ENCODE data around the gene NDFIP1.
"Not testable (repeated sequence)": the region's sequence is repeated elsewhere in the genome, so short reads cannot be mapped to it uniquely, and the experiment has no call there.

Gene NDFIP1

DNA sequence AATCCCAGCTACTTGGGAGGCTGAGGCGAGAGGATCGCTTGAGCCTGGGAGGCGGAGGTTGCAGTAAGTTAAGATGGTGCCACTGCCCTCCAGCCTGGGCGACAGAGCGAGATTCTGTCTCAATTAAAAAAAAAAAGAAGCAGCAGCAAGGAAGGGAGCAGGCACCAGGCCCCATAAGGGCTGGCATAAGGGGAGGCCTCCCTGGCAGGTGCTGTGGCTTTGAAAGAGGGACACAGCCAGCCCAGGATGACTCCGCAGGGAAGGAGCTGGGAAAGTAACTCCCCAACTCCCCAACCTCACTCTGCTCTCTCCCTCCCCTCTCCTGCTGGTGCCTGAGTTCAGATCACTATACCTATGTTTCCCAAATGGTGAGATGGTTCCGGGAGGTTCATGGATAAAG lies 70.1 kb downstream of the NDFIP1 start:
- no peak for DNase-seq (ENCODE audit: low read depth, low spot score)
- H3K4me3 ChIP-seq (ENCODE audit: low read length) = no peak overlapping the region

DNA sequence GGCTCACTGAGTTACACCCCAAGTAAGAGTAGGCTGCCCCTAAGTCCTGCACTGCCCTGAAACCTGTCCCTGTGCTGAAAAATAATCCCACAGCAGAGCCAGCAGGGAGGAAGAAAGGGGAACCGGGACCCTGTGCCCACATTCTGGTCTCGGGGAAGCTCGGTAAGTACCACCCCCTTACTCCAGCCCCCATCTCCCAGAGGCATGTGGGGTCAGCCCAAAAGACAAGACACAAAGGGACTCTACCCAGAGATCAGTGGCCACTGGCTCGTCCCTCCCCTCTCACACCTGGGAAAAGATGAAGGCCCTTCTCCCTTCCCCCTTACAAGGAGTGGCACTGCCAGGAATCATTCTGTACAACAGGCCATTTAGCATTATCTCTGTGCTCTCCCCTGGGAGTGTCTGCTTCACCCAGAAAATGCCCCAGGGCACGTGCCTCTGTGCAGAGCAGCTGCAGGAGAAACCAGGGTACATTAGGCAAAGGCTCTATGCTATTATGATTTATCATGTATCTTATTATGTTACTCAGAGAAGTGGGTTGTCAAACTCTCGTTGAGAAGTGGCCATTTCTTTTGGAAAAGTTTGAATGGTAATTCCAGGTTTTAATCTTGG lies 71.3 kb downstream of the NDFIP1 start:
- H3K4me3 ChIP-seq (ENCODE audit: low read length) = no peak overlapping the region
- DNase-seq (ENCODE audit: low read depth, low spot score) = no peak

DNA sequence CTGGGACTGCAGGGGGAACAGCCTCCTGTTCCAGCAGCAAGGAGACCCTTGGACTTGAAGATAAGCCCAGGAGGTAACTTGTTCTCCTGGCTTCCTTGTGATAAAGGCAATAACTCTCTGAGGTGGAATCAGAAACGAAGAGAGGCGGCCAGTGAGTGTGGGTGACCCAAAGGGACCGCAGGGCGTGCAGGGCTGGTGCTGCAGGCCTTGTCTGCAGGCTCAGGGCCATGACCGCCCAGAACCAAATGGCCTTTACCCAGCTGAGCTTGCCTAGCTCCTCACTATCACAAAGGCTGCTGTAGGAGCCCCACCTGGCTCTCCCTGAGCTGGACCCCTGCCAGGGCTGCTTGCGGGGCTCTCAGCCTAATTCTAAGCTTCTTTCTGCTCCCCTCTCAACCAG lies 72.5 kb downstream of the NDFIP1 start:
- no peak overlapping the region for H3K4me3 ChIP-seq (ENCODE audit: low read length)
- no peak for DNase-seq (ENCODE audit: low read depth, low spot score)

DNA sequence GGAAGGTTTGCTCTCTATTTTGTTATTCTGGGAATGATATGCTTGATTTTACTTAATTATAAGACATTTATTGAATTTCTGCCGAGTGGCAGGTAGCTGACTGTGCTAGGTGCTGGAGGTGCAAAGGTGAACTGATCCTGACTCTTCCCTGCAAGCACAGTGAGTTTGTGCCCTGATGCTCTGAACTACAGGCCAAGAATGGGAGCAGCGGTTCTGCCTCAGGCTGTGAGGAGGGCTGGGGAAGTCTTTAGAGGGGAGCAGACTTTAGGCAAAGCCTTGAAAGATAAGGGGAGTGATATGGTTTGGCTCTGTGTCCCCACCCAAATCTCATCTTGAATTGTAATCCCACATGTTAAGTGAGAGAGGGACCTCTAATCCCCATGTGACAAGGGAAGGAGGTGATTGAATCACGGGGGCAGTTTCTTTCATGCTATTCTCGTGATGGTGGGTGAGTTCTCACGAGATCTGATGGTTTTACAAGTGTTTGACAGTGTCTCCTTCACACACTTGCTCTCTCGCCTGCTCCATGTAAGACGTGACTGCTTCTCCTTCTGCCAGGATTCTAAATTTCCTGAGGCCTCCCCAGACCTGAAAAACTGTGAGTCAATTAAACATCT lies 73.1 kb downstream of the NDFIP1 start:
- DNase-seq (ENCODE audit: low read depth, low spot score) = no peak
- H3K4me3 ChIP-seq (ENCODE audit: low read length) = no peak overlapping the region

DNA sequence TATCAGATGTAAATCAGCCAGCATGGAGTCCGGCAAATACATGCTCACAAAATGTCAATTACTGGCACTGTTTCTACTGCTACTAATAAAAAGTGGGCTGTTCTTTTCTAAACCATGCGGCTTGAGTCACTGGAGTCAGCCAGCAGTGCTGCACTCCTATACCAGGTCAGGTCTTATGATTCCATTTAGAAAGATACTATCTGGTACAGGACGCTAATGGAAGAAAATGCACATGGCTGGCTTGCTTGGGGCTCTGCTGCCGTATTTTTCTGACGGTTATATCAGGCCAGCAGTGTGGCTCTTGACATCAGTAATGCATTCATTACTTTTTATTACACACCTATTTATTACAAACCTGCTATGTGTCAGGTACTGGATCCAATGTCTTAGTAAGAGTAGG lies 74.3 kb downstream of the NDFIP1 start:
- no peak for DNase-seq (ENCODE audit: low read depth, low spot score)
- no peak overlapping the region for H3K4me3 ChIP-seq (ENCODE audit: low read length)

DNA sequence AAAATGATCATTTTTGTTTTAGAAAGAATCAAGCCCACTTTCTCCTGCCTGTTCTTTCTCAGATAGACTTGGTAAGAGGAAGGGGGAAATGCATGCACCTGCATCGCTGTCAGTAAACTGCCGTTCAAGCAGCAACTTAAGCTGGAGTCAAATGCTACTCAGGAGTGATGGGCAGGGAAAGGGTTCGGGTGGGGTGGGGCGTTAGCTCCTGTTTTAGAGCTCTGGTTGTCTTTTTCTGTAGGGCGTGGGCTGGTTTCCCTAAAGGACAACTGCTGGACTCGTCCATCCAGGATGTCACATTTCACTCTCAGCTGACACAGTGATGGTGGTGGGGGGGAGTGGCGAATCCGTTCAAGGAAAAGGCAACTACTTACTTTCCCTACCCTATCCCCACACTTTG lies 75.0 kb downstream of the NDFIP1 start:
- no peak for DNase-seq (ENCODE audit: low read depth, low spot score)
- no peak overlapping the region for H3K4me3 ChIP-seq (ENCODE audit: low read length)

DNA sequence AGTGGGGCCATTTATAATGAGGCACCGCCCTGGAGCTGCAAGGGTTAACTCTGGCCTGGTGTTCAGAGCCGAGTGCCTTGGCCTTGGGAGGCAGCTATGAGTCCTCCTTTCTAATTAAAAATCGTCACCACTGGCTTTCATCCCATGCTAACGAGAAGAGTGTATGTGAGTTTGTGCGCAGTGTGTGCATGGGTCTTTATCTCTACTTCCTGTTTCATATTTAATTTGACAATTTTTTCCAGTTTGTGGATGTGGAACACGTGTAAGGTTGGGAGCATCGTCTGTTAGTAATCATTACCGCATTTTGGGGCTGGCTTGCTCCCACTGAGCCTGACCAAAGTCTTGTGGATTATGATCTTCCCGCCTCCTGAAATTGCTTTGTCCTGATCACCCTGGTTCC lies 76.4 kb downstream of the NDFIP1 start:
- H3K4me3 ChIP-seq (ENCODE audit: low read length) = no peak overlapping the region
- no peak for DNase-seq (ENCODE audit: low read depth, low spot score)

DNA sequence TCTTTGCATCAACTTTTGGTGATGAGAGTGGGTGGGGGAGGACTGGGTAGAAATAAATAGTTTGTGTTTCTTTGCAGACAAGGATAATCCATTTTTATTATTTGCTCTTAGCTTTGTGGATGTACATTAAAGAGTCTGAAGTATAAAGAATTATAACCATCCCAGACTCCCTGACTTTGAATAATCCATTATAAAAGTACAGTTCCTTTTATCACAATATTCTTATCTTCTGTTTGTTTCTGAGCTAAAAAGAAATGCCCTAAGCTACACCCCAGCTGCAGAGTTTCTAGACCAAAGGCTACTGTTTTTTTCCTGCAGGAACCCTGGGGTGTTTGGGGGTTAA lies 77.9 kb downstream of the NDFIP1 start:
- H3K4me3 ChIP-seq (ENCODE audit: low read length) = no peak overlapping the region
- DNase-seq (ENCODE audit: low read depth, low spot score) = no peak

DNA sequence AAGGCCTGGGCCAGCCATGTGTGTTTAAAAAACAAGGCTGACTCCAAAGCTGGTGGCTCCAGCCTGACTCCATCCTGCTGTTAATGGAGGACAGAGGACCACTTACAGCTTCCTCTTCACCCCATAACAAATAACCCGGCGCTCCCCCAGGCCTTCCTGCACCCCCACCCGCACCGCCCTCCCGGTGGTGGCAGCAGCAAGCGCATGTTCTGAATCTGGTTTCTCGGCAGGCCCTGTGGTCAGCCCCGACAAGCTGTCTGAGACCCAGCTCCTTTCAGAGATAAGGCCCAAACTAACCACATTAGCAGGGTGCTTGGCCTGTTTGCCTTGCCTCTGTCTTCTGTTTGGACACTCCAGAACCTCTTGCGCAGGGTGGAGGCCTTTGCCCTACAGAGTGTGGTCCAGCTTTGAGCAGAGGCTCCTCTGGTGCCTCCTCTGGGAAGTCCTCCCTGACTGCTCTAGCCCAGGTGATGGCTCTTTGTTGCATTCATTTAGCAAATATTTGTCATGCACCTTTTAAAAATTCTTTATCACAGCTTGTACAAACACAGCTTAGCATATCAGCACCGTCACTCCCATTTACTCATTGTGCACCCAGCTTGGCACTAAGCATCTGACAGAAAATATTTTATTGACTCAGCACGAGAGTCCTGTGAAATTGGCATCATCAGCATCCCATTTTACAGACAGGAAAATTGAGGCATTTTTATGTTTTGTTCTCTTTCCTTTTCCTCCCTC lies 78.4 kb downstream of the NDFIP1 start:
- H3K4me3 ChIP-seq (ENCODE audit: low read length) = no peak overlapping the region
- no peak for DNase-seq (ENCODE audit: low read depth, low spot score)

DNA sequence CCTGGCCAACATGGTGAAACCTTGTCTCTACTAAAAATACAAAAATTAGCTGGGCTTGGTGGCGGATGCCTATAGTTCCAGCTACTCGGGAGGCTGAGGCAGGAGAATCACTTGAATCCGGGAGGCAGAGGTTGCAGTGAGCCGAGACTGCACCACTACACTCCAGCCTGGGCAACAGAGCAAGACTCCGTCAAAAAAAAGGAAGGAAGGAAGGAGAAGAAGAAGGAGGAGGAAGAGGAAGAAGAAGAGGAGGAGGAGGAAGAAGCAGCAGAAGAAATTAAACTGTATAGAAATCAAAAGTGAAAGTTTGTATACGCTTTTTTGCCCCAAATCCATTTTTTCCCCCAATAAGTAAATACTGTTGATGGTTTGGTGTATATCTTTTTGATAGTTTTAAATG lies 80.1 kb downstream of the NDFIP1 start:
- not testable (repeated sequence) for DNase-seq (ENCODE audit: low read depth, low spot score); H3K4me3 ChIP-seq (ENCODE audit: low read length)

DNA sequence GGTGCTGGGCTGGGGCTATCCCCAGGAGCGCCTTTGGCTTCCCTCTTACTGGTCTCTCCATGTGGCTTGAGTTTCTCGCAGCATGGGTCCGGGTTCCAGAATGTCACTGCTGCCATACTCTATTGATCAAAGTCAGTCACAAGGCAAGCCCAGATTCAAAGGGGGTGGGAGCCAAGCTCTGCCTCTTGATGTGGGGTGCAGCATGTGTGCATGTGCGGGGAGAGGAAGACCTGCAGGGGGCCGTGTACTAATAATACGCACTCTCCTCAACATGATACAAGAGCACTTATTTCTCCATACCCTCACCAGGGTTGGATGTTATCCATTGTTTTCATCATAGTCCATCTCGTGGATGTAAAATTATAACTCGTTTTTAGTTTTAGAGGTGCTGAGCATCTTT lies 81.2 kb downstream of the NDFIP1 start:
- peak; percentile 54 for DNase-seq (ENCODE audit: low read depth, low spot score)
- no peak overlapping the region for H3K4me3 ChIP-seq (ENCODE audit: low read length)

DNA sequence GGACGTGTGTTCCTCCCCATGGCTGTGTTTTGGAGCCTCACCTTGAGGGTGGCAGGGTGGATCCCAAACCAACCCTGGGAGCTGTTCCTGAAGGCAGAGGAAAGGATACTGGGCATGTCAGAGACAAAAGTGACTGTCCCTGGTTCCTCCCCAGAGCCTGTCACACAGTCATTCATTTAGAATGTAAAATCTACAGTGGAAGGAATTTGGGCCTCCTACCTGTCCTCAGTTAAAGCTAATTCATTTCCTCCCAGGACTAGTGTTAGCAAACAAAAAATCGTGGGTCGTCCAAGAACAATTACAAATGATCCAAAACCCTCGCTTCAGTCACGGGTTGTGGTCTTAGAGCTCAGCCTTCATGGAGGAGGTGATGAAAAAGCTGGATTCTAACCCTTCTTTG lies 83.2 kb downstream of the NDFIP1 start:
- no peak for DNase-seq (ENCODE audit: low read depth, low spot score)
- H3K4me3 ChIP-seq (ENCODE audit: low read length) = no peak overlapping the region

DNA sequence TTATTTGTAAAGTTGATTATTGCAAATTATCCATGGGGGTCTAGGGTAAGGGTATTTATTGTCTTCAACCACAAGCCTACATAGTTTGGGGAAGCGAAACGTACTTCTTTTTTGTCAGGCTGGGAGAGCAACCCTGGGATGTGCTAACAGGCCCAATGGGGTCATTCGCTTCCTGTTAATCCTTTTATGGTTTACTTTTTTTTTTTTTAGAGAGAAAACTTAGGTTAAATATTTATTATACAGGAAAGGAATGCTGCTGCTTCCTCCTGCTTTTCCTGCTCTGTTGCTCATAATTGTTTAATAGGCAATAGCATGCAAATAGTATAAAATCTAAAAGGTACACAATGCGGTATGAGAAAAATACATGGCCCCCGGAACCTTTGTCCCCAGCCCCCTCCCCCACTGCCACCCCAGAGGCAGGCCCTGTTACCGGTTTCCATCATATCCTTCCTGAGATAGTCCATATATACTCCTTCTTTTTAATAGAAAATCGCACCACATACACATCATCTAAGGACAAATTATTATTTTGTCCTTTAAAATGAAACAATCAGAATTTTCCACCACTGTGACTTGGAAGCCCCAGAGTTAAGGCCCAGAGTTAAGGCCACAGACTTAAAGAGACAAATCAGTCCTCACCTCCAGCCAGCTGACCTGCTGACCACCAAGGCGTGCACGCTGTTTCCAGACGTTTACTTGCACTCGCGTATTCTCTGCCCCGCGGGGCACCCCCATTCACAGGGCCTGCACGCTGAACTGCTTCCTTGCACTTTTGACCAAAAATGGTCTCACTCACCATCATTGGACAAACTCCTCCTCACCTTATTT lies 83.9 kb downstream of the NDFIP1 start:
- DNase-seq (ENCODE audit: low read depth, low spot score) = no peak
- H3K4me3 ChIP-seq (ENCODE audit: low read length) = no peak overlapping the region

DNA sequence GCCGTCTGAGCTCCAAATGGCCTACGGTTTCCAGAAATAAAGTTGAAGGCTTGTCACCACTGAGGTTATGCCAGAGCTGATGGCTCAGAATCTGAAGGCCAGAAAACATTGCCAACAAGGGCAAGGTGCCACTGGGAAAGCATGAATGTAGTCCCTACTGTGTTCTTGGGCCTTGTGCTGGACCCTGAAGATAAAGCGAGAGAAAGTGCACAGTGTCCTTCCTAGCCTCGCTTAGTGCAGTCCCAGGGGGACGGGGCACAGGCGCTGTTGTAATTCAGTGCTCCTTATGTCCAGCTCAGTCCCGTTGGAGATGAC lies 84.5 kb downstream of the NDFIP1 start:
- no peak for DNase-seq (ENCODE audit: low read depth, low spot score)
- H3K4me3 ChIP-seq (ENCODE audit: low read length) = no peak overlapping the region

DNA sequence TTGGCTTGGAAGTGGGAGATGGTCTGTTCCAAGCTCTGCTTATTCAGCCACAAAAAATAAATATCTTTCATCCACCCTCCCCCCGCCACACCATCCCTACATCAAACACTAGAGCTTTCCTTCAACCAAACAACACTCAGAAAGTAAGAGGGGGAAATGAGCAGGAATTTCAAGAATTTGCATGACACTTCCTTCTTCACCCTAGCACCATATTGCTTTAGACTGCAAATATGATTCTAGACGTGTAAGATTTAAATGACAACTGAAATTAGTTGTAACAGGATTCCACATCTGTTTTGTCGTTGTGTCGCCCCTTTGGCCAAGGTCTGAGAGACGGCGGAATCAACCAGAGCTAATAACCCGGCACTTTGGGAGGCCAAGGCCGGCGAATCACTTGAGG lies 88.5 kb downstream of the NDFIP1 start:
- DNase-seq (ENCODE audit: low read depth, low spot score) = no peak
- no peak overlapping the region for H3K4me3 ChIP-seq (ENCODE audit: low read length)

DNA sequence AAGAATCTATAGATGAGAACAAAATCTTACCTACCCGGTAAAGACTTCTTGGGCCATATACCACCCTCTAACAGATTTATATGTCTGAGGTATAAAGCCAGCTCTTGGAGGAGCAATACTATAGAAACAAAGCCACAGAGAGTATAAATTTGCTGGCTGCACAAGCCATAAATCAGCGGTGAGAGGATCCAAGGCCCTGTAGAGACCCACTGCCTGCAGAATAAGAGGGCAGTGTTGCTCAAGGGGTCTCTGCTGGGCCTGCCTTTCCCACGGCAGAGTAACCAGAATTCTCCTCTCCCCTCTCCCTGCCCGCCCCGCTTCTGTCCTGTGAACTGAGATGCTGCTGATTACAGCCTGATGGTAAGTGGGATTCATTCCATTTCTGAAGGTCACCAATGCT lies 89.2 kb downstream of the NDFIP1 start:
- no peak for DNase-seq (ENCODE audit: low read depth, low spot score)

DNA sequence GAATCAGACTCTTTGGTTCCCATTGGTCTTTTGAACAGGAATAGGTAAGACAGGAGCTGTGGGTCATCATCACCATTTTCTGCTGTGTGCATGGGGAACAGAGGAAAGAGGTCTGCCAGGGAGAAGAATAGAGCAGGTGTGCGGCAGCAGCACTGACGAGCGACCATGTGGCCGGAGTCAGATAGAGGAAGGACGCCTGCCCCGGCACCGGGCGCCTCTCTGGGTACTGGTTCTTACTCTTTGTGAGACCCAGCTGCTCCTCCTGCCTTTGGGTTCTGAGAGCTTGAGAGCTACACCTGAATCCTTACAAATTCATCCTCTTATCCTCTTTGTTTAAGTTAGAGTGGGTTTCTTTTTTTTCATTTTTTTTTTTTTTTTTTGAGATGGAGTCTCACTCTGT lies 90.8 kb downstream of the NDFIP1 start:
- DNase-seq (ENCODE audit: low read depth, low spot score) = no peak
- no peak overlapping the region for H3K4me3 ChIP-seq (ENCODE audit: low read length)

More for the DNA sequence above, 89.2 kb downstream of the NDFIP1 start:
- no peak overlapping the region for H3K4me3 ChIP-seq (ENCODE audit: low read length)

DNA sequence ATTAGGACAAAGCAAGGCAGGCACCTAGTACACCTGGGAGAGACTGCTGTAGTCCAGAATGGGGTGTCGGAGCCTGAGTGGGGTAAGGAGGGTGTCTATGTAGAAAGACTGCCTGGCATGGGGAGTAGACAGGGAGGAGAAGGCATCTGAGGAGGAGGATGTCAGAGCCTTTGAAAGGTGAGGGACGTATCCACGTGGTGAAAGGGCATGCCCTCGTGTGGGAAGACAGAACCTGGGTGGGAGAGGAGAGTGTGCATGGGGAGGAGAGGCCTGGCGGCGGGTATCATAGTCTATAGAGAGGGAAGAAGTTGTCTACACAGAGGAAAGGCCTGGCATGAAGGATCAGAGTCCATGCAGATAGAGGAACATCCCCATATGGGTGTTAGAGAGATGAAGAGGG lies 91.8 kb downstream of the NDFIP1 start:
- H3K4me3 ChIP-seq (ENCODE audit: low read length) = no peak overlapping the region
- no peak for DNase-seq (ENCODE audit: low read depth, low spot score)

DNA sequence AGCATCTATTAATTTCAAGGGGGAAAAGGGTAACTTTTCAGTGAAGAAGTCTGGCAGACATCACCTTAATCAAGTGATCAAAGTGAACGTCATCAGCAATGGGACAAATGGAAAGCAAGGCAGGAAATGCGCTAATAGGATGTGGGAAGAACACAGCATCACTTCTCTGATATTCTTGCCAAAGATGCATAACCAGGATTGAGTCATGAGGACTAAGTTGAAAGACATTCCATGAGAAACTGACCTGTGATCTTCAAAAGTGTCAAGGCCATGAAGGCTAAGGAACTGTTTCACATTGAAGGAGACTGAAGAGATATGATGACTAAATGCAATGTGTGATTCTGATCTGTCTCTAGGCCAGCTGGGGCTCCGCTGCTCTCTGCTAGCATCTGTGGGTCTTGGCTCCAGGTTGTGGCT lies 92.9 kb downstream of the NDFIP1 start:
- peak; percentile 22 for DNase-seq (ENCODE audit: low read depth, low spot score)
- no peak overlapping the region for H3K4me3 ChIP-seq (ENCODE audit: low read length)

DNA sequence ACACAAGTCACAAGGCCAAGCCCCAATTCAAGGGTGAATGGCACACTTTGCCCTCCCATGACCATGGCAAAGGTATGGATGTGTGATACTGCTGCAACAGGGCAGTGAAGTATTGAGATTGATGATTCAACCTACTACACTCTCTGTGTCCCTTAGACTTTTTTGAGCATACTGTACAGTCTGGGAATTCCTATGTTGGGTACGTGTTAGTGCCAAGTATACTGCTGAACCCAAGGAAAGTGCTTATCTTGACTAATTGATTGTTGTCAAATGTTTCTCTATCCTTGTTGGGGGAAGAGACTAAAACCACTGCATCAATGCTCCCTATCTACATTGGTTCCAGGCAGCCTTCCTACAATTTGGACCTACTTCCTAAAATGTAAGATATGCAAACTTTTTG lies 93.7 kb downstream of the NDFIP1 start:
- H3K4me3 ChIP-seq (ENCODE audit: low read length) = no peak overlapping the region
- DNase-seq (ENCODE audit: low read depth, low spot score) = no peak
